ENCODE data around the gene PITPNC1.

Gene PITPNC1

DNA sequence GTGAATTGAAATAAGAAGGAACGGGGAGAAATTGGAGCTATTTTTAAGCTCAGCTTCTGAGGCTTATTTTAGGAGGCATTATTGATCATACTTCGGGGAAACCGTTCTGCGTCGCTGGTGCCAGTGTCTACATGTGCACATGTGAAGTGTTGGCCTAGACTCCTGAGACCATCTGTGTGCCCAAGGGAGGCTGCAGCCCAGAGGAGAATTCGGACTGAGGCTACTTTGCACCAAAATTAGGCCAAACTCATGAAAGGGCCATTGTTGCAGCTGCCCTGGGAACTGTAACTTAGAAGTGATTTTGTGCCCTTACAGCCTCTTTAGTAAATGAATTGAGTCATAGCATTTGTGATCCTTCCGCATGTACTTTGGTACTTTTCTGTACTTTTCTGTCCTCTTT is 238.7 kb downstream of the PITPNC1 start:
- no peak for DNase-seq
- intact Hi-C loops (cut with DNase I; ENCODE audit: low total_unique reads), result no loop called here

DNA sequence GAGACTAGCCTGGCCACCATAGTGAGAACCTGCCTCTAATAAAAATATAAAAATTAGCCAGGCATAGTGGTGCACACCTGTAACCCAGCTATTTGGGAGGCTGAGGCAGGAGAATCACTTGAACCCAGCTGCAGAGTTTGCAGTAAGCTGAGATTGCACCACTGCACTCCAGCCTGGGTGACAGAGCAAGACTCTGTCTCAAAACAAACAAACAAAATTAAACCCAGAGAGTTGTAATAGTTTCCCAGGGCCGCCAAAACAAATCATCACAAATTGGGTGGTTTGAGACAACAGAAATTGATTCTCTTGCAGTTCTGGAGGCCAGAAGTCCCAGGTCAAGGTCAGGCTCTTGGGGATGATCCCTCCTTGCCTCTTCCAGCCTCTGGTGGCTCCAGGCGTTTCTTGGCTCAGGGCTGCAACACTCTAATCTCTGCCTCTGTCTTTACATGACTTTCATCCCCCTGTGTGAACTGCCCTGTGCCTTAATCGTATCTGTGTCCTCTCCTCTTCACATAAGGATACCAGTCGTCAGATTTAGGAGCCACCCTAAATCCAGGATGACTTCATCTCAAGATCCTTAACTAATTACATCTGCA is 240.3 kb downstream of the PITPNC1 start:
- Histone ChIP-seq H3K27me3 (no peaks in the 10 kb centered on the region), H3K36me3 (no peaks in the 10 kb centered on the region), H3K27ac (no peak overlapping the region), H3K9me3 (no peaks in the 10 kb centered on the region), H3K4me3 (no peak overlapping the region), H3K4me1 (no peaks in the 10 kb centered on the region)
- no peak for DNase-seq
- TF ChIP-seq, protein P1, sequence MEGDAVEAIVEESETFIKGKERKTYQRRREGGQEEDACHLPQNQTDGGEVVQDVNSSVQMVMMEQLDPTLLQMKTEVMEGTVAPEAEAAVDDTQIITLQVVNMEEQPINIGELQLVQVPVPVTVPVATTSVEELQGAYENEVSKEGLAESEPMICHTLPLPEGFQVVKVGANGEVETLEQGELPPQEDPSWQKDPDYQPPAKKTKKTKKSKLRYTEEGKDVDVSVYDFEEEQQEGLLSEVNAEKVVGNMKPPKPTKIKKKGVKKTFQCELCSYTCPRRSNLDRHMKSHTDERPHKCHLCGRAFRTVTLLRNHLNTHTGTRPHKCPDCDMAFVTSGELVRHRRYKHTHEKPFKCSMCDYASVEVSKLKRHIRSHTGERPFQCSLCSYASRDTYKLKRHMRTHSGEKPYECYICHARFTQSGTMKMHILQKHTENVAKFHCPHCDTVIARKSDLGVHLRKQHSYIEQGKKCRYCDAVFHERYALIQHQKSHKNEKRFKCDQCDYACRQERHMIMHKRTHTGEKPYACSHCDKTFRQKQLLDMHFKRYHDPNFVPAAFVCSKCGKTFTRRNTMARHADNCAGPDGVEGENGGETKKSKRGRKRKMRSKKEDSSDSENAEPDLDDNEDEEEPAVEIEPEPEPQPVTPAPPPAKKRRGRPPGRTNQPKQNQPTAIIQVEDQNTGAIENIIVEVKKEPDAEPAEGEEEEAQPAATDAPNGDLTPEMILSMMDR (IDR thresholded peaks at IDR 0.05), result no peak
- intact Hi-C loops (cut with DNase I; ENCODE audit: low total_unique reads), result no loop called here

More for the DNA sequence above, 238.7 kb downstream of the PITPNC1 start:
- H3K27me3 ChIP-seq, result no peaks in the 10 kb centered on the region
- H3K4me3 ChIP-seq, result no peak overlapping the region
- TF ChIP-seq, protein P1 (IDR thresholded peaks at IDR 0.05), result no peak
- H3K36me3 ChIP-seq, result no peaks in the 10 kb centered on the region
- no peaks in the 10 kb centered on the region for H3K4me1 ChIP-seq
- H3K9me3 ChIP-seq, result no peaks in the 10 kb centered on the region
- no peak overlapping the region for H3K27ac ChIP-seq

DNA sequence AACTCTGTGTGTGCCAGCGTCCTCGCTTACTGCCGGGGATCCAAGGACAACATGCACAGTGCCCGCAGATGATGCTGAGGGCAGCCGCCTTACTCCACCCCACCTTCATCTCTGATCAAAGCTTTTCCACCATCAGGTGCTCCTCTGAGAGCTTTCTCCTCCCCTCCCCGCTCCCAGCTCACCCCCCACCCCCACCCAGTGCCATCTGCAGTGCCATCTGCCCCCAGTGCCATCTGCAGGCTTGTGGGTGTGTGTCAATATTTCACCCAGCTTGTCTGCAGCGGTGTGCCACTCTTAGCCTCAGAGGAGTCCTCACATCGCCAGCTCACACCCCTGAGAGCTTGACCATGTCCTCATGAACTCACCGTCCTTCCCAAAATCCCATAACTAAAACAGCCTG is 242.5 kb downstream of the PITPNC1 start:
- Histone ChIP-seq H3K27me3 (no peaks in the 10 kb centered on the region), H3K27ac (no peak overlapping the region), H3K4me3 (no peak overlapping the region), H3K9me3 (no peaks in the 10 kb centered on the region), H3K4me1 (no peaks in the 10 kb centered on the region), H3K36me3 (no peaks in the 10 kb centered on the region)
- intact Hi-C loops (cut with DNase I; ENCODE audit: low total_unique reads), result no loop called here
- DNase-seq, result no peak
- TF ChIP-seq, protein P1 (IDR thresholded peaks at IDR 0.05), result no peak

DNA sequence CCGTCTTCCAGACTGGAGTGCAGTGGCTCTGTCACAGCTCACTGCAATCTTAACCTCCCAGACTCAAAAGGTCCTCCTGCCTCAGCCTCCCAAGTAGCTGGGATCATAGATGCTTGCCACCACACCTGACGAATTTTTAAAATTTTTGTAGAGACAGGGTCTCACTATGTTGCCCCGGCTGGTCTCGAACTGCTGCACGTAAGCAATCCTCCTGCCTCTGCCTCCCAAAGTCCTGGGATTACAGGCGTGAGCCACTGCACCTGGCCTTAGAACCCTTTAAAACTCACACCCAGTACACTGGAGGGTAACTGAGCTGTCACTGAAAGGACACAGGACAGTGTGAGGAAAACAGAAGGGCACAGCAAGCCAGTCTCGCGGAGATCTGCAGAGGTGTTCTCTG is 243.0 kb downstream of the PITPNC1 start:
- Histone ChIP-seq H3K27ac (no peak overlapping the region), H3K9me3 (no peaks in the 10 kb centered on the region), H3K4me1 (no peaks in the 10 kb centered on the region), H3K4me3 (no peak overlapping the region), H3K36me3 (no peaks in the 10 kb centered on the region), H3K27me3 (no peaks in the 10 kb centered on the region)
- intact Hi-C loops (cut with DNase I; ENCODE audit: low total_unique reads), result no loop called here
- TF ChIP-seq, protein P1 (IDR thresholded peaks at IDR 0.05), result no peak
- no peak for DNase-seq

DNA sequence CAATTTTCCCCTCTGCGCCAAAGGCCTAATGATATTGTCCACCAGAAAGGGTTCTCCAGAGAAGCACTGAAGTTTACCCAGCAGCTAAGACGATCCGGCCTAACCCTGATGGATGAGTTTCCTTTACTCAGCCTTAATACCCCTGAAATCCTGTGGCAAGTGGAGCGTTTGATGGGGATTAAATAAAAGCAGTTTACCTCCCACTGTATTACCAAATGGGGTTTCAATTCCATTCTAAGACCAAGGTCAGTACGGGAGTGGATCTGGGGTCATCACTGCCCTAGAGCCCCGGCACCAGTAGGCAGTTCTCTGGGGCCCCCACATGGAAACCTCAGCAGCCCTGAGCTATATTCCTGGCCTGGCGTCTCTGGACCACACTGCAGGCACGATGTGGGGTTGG is 243.6 kb downstream of the PITPNC1 start:
- intact Hi-C loops (cut with DNase I; ENCODE audit: low total_unique reads), result no loop called here
- no peaks in the 10 kb centered on the region for H3K27me3 ChIP-seq
- TF ChIP-seq, protein P1 (IDR thresholded peaks at IDR 0.05), result no peak
- no peaks in the 10 kb centered on the region for H3K36me3 ChIP-seq
- no peaks in the 10 kb centered on the region for H3K9me3 ChIP-seq
- no peaks in the 10 kb centered on the region for H3K4me1 ChIP-seq
- no peak overlapping the region for H3K4me3 ChIP-seq
- DNase-seq, result no peak
- no peak overlapping the region for H3K27ac ChIP-seq

DNA sequence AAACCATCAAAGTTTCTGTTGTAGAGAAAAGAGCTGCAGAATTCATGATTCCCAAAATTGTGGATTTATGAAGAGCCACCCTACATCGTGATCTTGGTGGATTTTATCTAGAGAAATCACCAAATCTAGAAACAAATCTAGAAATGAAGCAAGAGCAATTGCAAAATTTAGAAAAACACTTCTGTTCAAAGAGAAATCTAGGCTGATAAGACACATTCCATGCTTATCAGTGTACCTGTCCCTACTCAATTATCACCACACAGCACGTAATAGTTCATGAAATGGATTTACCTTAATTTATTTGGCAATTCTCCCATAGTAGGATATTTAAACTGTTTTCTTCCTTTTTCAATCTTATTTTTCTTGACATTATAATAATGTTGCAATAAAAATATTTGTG is 246.7 kb downstream of the PITPNC1 start:
- DNase-seq, result no peak
- no peak overlapping the region for H3K4me3 ChIP-seq
- intact Hi-C loops (cut with DNase I; ENCODE audit: low total_unique reads), result no loop called here

More for the DNA sequence above, 246.7 kb downstream of the PITPNC1 start:
- Histone ChIP-seq H3K4me1 (no peaks in the 10 kb centered on the region), H3K27ac (no peak overlapping the region), H3K27me3 (no peaks in the 10 kb centered on the region), H3K36me3 (no peaks in the 10 kb centered on the region), H3K9me3 (no peaks in the 10 kb centered on the region)
- TF ChIP-seq, protein P1 (IDR thresholded peaks at IDR 0.05), result no peak
